Measurements from ENCODE around the gene NEK1. TPM values are rescaled to one million over a fixed set of nuclear protein-coding genes. Genes with fewer than 3 reads are reported as not detected.

The NEK1 gene
- total and polyA plus RNA-seq, 8 donors, result 1.2 to 28.6 (median 5.5) TPM

DNA sequence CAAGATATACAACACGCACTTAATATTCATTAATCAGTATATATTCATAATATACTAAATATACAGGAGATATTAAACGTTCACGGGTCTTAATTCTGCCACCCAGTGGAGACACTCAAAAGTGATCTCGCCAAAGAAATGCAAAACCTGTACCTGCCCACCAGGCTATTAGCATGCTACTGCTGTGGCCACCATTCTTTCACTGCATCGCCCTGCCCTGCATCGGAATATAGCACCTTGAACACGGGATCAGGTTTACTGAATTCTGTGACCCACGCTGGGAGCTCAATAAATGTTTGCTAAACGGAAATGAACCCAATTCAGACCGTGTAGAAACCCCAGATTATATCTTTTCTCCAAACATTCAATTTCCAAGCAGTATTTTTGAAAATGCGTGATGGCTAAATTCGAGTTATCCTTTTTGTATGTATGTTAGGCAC lies 7.2 kb upstream of the NEK1 start:
- peak overlapping the region; percentile 95 to 97 (median 96) for H3K27ac ChIP-seq
- DNase-seq, result peak; percentile 67 to 88
- peak overlapping the region; percentile 58 to 73 (median 64) for H3K4me3 ChIP-seq
- H3K27me3 ChIP-seq, result no peaks in the 10 kb centered on the region
- peaks cover 0 to 43% (median 19%) of the 10 kb centered on the region in 4 donors for H3K4me1 ChIP-seq
- intact Hi-C loops (cut with DNase I; ENCODE audit: low total_unique reads), result no loop called here
- H3K36me3 ChIP-seq, result no peaks in the 10 kb centered on the region
- TF ChIP-seq, protein P1, sequence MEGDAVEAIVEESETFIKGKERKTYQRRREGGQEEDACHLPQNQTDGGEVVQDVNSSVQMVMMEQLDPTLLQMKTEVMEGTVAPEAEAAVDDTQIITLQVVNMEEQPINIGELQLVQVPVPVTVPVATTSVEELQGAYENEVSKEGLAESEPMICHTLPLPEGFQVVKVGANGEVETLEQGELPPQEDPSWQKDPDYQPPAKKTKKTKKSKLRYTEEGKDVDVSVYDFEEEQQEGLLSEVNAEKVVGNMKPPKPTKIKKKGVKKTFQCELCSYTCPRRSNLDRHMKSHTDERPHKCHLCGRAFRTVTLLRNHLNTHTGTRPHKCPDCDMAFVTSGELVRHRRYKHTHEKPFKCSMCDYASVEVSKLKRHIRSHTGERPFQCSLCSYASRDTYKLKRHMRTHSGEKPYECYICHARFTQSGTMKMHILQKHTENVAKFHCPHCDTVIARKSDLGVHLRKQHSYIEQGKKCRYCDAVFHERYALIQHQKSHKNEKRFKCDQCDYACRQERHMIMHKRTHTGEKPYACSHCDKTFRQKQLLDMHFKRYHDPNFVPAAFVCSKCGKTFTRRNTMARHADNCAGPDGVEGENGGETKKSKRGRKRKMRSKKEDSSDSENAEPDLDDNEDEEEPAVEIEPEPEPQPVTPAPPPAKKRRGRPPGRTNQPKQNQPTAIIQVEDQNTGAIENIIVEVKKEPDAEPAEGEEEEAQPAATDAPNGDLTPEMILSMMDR (IDR thresholded peaks at IDR 0.05), result peak in 5 of 7 experiments; percentile 54 to 75 (median 57)
- TF ChIP-seq POLR2A (IDR thresholded peaks at IDR 0.05) (no peak), POLR2AphosphoS5 (IDR thresholded peaks at IDR 0.05) (peak in 2 of 3 donors; percentile 53 to 66)
- no peaks in the 10 kb centered on the region for H3K9me3 ChIP-seq
- 0 to 1% (median 0%) methylated on average over 12 of the region's 12 CpGs for WGBS, 5 donors

DNA sequence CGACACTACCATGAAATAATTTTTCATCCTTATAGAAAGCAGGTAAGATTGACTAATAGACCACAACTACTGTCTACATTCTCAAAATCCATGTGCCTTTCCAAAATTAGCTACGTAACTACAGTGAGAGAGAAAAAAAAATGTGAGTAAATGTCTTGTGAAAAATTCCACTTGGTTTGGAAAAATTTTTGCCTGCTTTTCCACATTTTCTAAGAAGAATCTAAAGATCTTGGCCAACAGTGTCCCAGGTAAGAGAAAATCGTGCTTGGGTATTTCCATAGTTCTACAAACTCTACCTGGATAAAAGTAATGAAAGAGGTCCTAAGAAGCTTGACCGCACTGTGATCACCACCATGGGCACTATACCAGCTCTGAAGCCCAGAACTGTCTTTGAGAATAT lies 6.6 kb upstream of the NEK1 start:
- Histone ChIP-seq H3K27ac (peak overlapping the region in 4 of 5 donors; percentile 95 to 97 (median 96)), H3K27me3 (no peaks in the 10 kb centered on the region), H3K4me3 (peak overlapping the region in 3 of 4 donors; percentile 58 to 68 (median 61)), H3K36me3 (no peaks in the 10 kb centered on the region), H3K9me3 (no peaks in the 10 kb centered on the region), H3K4me1 (peaks cover 0 to 37% (median 19%) of the 10 kb centered on the region in 4 donors)
- TF ChIP-seq EP300 (IDR thresholded peaks at IDR 0.05) (no peak), POLR2AphosphoS5 (IDR thresholded peaks at IDR 0.05) (no peak), POLR2A (IDR thresholded peaks at IDR 0.05) (no peak)
- TF ChIP-seq, protein P1 (IDR thresholded peaks at IDR 0.05), result no peak
- no peak for DNase-seq
- 89 to 94% (median 92%) methylated on average over 4 of the region's 4 CpGs for WGBS, 5 donors
- intact Hi-C loops (cut with DNase I; ENCODE audit: low total_unique reads), result no loop called here

DNA sequence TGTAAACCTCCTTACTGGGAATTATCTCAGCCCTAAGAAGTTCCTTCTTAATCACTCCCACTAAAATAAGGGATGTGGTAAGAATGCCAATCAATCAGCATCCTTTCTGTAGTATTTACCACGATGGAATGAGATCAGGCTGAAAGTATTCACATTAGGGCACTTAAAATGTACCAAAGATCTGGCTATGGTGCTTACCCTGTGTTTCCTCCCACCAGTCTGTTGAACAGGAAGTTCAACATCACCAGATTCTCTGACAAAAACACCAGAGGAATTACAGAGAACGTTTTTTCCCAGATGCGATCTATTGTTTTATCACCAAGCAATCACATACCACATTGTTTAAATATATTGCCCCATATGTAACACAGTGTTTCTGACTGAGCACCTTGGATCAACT lies 5.9 kb upstream of the NEK1 start:
- Histone ChIP-seq H3K9me3 (no peaks in the 10 kb centered on the region), H3K4me1 (peaks cover 3 to 38% (median 24%) of the 10 kb centered on the region in 4 donors), H3K27me3 (no peaks in the 10 kb centered on the region), H3K4me3 (no peak overlapping the region), H3K36me3 (no peaks in the 10 kb centered on the region), H3K27ac (no peak overlapping the region)
- intact Hi-C loops (cut with DNase I; ENCODE audit: low total_unique reads), result no loop called here
- WGBS, 5 donors, result 49 to 61% (median 54%) methylated on average over 3 of the region's 3 CpGs
- DNase-seq, result no peak
- TF ChIP-seq POLR2A (IDR thresholded peaks at IDR 0.05), result no peak
- no peak for TF ChIP-seq EP300 (IDR thresholded peaks at IDR 0.05)
- no peak for TF ChIP-seq POLR2AphosphoS5 (IDR thresholded peaks at IDR 0.05)
- TF ChIP-seq, protein P1 (IDR thresholded peaks at IDR 0.05), result no peak

DNA sequence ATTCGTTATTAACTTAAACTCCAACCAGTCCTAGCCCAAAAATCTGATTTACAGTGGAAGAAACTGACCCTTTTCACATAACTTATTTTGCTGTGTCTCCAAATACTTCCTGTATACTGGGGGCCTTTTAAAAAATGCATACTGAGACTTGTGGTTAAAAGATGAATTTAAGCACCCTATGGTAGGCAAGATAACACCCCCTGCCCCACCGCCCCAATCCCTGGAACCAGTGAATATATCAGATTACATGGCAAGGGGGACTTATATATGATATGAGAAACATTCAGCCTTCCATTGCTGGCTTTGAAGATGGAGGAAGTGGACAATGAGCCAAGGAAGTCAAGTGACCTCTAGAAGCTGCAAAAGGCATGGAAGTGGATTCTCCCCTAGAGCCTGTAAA lies 4.9 kb upstream of the NEK1 start:
- peaks cover 5 to 35% (median 22%) of the 10 kb centered on the region in 4 donors for H3K4me1 ChIP-seq
- no peaks in the 10 kb centered on the region for H3K27me3 ChIP-seq
- DNase-seq, result no peak
- intact Hi-C loops (cut with DNase I; ENCODE audit: low total_unique reads), result no loop called here
- no peaks in the 10 kb centered on the region for H3K9me3 ChIP-seq
- TF ChIP-seq POLR2A (IDR thresholded peaks at IDR 0.05), result no peak
- no peak for TF ChIP-seq EP300 (IDR thresholded peaks at IDR 0.05)
- TF ChIP-seq, protein P1 (IDR thresholded peaks at IDR 0.05), result no peak
- TF ChIP-seq POLR2AphosphoS5 (IDR thresholded peaks at IDR 0.05), result no peak
- no peak overlapping the region for H3K27ac ChIP-seq
- no peak overlapping the region for H3K4me3 ChIP-seq
- WGBS, 5 donors, result 74 to 91% (median 84%) methylated on average over 2 of the region's 2 CpGs
- H3K36me3 ChIP-seq, result no peaks in the 10 kb centered on the region

Measured in stomach (tissue), 9 donors.